Measurements from ENCODE around the gene RPS24.
"Not testable (repeated sequence)": the region's sequence is repeated elsewhere in the genome, so short reads cannot be mapped to it uniquely, and the experiment has no call there.

Gene RPS24

GRCh38 chr10:78046711-78047269 lies 13.1 kb downstream of the RPS24 start:
- no peaks in the 10 kb centered on the region for H3K27me3 Mint-ChIP-seq
- ATAC-seq (replicated peaks) (peak; percentile 35), DNase-seq (no peak)
- H3K4me3 Mint-ChIP-seq: no peak overlapping the region
- peaks cover 6% of the 10 kb centered on the region for H3K36me3 Mint-ChIP-seq (ENCODE audit: insufficient read depth)
- H3K9me3 Mint-ChIP-seq: no peaks in the 10 kb centered on the region
- peak overlapping the region in 1 of 2 donors; percentile 75 for H3K27ac Mint-ChIP-seq
- peaks cover 9 to 15% of the 10 kb centered on the region in 2 donors for H3K4me1 Mint-ChIP-seq (ENCODE audit: low read depth in 2 of 2)

GRCh38 chr10:78047314-78047891 lies 13.7 kb downstream of the RPS24 start:
- Mint-ChIP-seq H3K36me3 (ENCODE audit: insufficient read depth) (peaks cover 6% of the 10 kb centered on the region), H3K27me3 (no peaks in the 10 kb centered on the region), H3K9me3 (no peaks in the 10 kb centered on the region), H3K27ac (peak overlapping the region in 1 of 2 donors; percentile 75), H3K4me1 (ENCODE audit: low read depth in 2 of 2) (peaks cover 9 to 15% of the 10 kb centered on the region in 2 donors), H3K4me3 (no peak overlapping the region)
- ATAC-seq (replicated peaks): peak; percentile 94
- DNase-seq: peak; percentile 77 to 82 (median 81)

GRCh38 chr10:78049851-78050250 lies 16.2 kb downstream of the RPS24 start:
- no peak for ATAC-seq (replicated peaks)

GRCh38 chr10:78053211-78053868 lies 19.7 kb downstream of the RPS24 start:
- peaks cover under 1% of the 10 kb centered on the region for H3K36me3 Mint-ChIP-seq (ENCODE audit: insufficient read depth)
- no peak overlapping the region for H3K27ac Mint-ChIP-seq
- no peaks in the 10 kb centered on the region for H3K9me3 Mint-ChIP-seq
- H3K4me1 Mint-ChIP-seq (ENCODE audit: low read depth in 2 of 2): peaks cover 0 to 2% of the 10 kb centered on the region in 2 donors
- H3K4me3 Mint-ChIP-seq: no peak overlapping the region
- H3K27me3 Mint-ChIP-seq: no peaks in the 10 kb centered on the region
- no peak for ATAC-seq (replicated peaks)
- DNase-seq: no peak

More at GRCh38 chr10:78049851-78050250, 16.2 kb downstream of the RPS24 start:
- no peak for DNase-seq
- Mint-ChIP-seq H3K27ac (peak overlapping the region in 1 of 2 donors; percentile 56), H3K9me3 (no peaks in the 10 kb centered on the region), H3K36me3 (ENCODE audit: insufficient read depth) (peaks cover 2% of the 10 kb centered on the region), H3K4me1 (ENCODE audit: low read depth in 2 of 2) (peaks cover 5 to 8% of the 10 kb centered on the region in 2 donors), H3K4me3 (no peak overlapping the region), H3K27me3 (no peaks in the 10 kb centered on the region)

GRCh38 chr10:78058562-78058961 lies 24.9 kb downstream of the RPS24 start:
- Mint-ChIP-seq H3K27ac (no peak overlapping the region), H3K4me1 (ENCODE audit: low read depth in 2 of 2) (peaks cover 8 to 16% of the 10 kb centered on the region in 2 donors), H3K4me3 (no peak overlapping the region), H3K27me3 (peaks cover 0 to 22% of the 10 kb centered on the region in 2 donors), H3K9me3 (no peaks in the 10 kb centered on the region), H3K36me3 (ENCODE audit: insufficient read depth) (no peaks in the 10 kb centered on the region)
- ATAC-seq (replicated peaks): no peak
- DNase-seq: no peak

GRCh38 chr10:78059906-78060702 lies 26.4 kb downstream of the RPS24 start:
- H3K36me3 Mint-ChIP-seq (ENCODE audit: insufficient read depth): no peaks in the 10 kb centered on the region
- H3K9me3 Mint-ChIP-seq: no peaks in the 10 kb centered on the region
- DNase-seq (no peak), ATAC-seq (replicated peaks) (no peak)
- H3K27ac Mint-ChIP-seq: no peak overlapping the region
- peaks cover 0 to 28% of the 10 kb centered on the region in 2 donors for H3K27me3 Mint-ChIP-seq
- H3K4me1 Mint-ChIP-seq (ENCODE audit: low read depth in 2 of 2): peaks cover 9 to 16% of the 10 kb centered on the region in 2 donors
- no peak overlapping the region for H3K4me3 Mint-ChIP-seq

- Mint-ChIP-seq H3K4me3 (no peak overlapping the region), H3K9me3 (no peaks in the 10 kb centered on the region), H3K4me1 (ENCODE audit: low read depth in 2 of 2) (peaks cover 9 to 16% of the 10 kb centered on the region in 2 donors), H3K27ac (peak overlapping the region in 1 of 2 donors; percentile 32), H3K27me3 (peaks cover 0 to 28% of the 10 kb centered on the region in 2 donors), H3K36me3 (ENCODE audit: insufficient read depth) (peaks cover 2% of the 10 kb centered on the region)
- peak; percentile 26 for ATAC-seq (replicated peaks)
- no peak for DNase-seq
Measured at GRCh38 chr10:78062296-78062695, 28.6 kb downstream of the RPS24 start.

GRCh38 chr10:78063236-78063635 lies 29.6 kb downstream of the RPS24 start:
- peaks cover 2% of the 10 kb centered on the region for H3K36me3 Mint-ChIP-seq (ENCODE audit: insufficient read depth)
- no peak overlapping the region for H3K4me3 Mint-ChIP-seq
- peaks cover 0 to 28% of the 10 kb centered on the region in 2 donors for H3K27me3 Mint-ChIP-seq
- ATAC-seq (replicated peaks): no peak
- no peak for DNase-seq
- H3K9me3 Mint-ChIP-seq: no peaks in the 10 kb centered on the region
- peak overlapping the region in 1 of 2 donors; percentile 70 for H3K27ac Mint-ChIP-seq
- peaks cover 9 to 16% of the 10 kb centered on the region in 2 donors for H3K4me1 Mint-ChIP-seq (ENCODE audit: low read depth in 2 of 2)

- H3K36me3 Mint-ChIP-seq (ENCODE audit: insufficient read depth); DNase-seq; H3K9me3 Mint-ChIP-seq; H3K4me3 Mint-ChIP-seq; ATAC-seq (replicated peaks); H3K27ac Mint-ChIP-seq: not testable (repeated sequence)
- Mint-ChIP-seq H3K27me3 (peaks cover 0 to 28% of the 10 kb centered on the region in 2 donors), H3K4me1 (ENCODE audit: low read depth in 2 of 2) (peaks cover 9 to 16% of the 10 kb centered on the region in 2 donors)
Measured at GRCh38 chr10:78064919-78065318, 31.3 kb downstream of the RPS24 start.

GRCh38 chr10:78065611-78066010 lies 31.9 kb downstream of the RPS24 start:
- Mint-ChIP-seq H3K27ac (no peak overlapping the region), H3K27me3 (peaks cover 0 to 28% of the 10 kb centered on the region in 2 donors), H3K36me3 (ENCODE audit: insufficient read depth) (peaks cover 2% of the 10 kb centered on the region), H3K4me1 (ENCODE audit: low read depth in 2 of 2) (peaks cover 9 to 16% of the 10 kb centered on the region in 2 donors), H3K9me3 (no peaks in the 10 kb centered on the region), H3K4me3 (no peak overlapping the region)
- no peak for DNase-seq
- ATAC-seq (replicated peaks): no peak

GRCh38 chr10:78066012-78066411 lies 32.3 kb downstream of the RPS24 start:
- Mint-ChIP-seq H3K4me3 (no peak overlapping the region), H3K27ac (no peak overlapping the region), H3K4me1 (ENCODE audit: low read depth in 2 of 2) (peaks cover 9 to 16% of the 10 kb centered on the region in 2 donors), H3K9me3 (no peaks in the 10 kb centered on the region), H3K36me3 (ENCODE audit: insufficient read depth) (peaks cover 2% of the 10 kb centered on the region), H3K27me3 (peaks cover 0 to 28% of the 10 kb centered on the region in 2 donors)
- ATAC-seq (replicated peaks): no peak
- no peak for DNase-seq

GRCh38 chr10:78066728-78067430 lies 33.2 kb downstream of the RPS24 start:
- DNase-seq (no peak), ATAC-seq (replicated peaks) (no peak)
- Mint-ChIP-seq H3K27me3 (peaks cover 0 to 22% of the 10 kb centered on the region in 2 donors), H3K4me1 (ENCODE audit: low read depth in 2 of 2) (peaks cover 9 to 11% of the 10 kb centered on the region in 2 donors), H3K4me3 (no peak overlapping the region), H3K27ac (no peak overlapping the region), H3K36me3 (ENCODE audit: insufficient read depth) (peaks cover 4% of the 10 kb centered on the region), H3K9me3 (no peaks in the 10 kb centered on the region)

- no peaks in the 10 kb centered on the region for H3K4me1 Mint-ChIP-seq (ENCODE audit: low read depth in 2 of 2)
- no peaks in the 10 kb centered on the region for H3K27me3 Mint-ChIP-seq
- DNase-seq: no peak
- peaks cover 0 to under 1% of the 10 kb centered on the region in 2 donors for H3K9me3 Mint-ChIP-seq
- no peak overlapping the region for H3K27ac Mint-ChIP-seq
- no peak overlapping the region for H3K4me3 Mint-ChIP-seq
- no peak for ATAC-seq (replicated peaks)
- peaks cover 5% of the 10 kb centered on the region for H3K36me3 Mint-ChIP-seq (ENCODE audit: insufficient read depth)
Measured at GRCh38 chr10:78069151-78069550, 35.5 kb downstream of the RPS24 start.
